Testis (tissue), 2 donors: Measurements from ENCODE around the gene AGBL1.

Source experiments
- CTCF ChIP-seq, 3 experiments: fragments of 450-650 bp in 2 of 3; fragments of 200-600 bp in 1 of 3; sonication (generic) in 1 of 3; IDR thresholded peaks; one replicate each; pipeline ENCODE4 v1.5.1; 2016 to 2019; ENCODE audit warnings: antibody characterized with exemption in 3 of 3, mild to moderate bottlenecking in 2 of 3, moderate library complexity in 1 of 3
- POLR2A ChIP-seq: fragments of 450-650 bp; IDR thresholded peaks from one replicate; pipeline ENCODE4 v1.6.1; 2017; ENCODE audit warnings: antibody characterized with exemption, mild to moderate bottlenecking, moderate library complexity

- TF ChIP-seq CTCF (IDR thresholded peaks at IDR 0.05) (no peak), POLR2A (no peak)
Measured at GRCh38 chr15:86834115-86834863, 754.6 kb downstream of the AGBL1 start.
